IPS-18c (cell line): Measurements from ENCODE around the gene GHRHR.

Source experiments
- H3K4me3 ChIP-seq: 2 replicates; pipeline ENCODE4 v1.7.0; 2013; ENCODE audit warnings: low read depth, mild to moderate bottlenecking, low read length, moderate library complexity; ENCODE audit not compliant: insufficient read depth
- H3K9me3 ChIP-seq: one replicate; pipeline ENCODE4 v1.6.1; 2013; ENCODE audit warnings: mild to moderate bottlenecking, low read length, moderate library complexity; ENCODE audit not compliant: control insufficient read depth, insufficient read depth

The GHRHR gene

GRCh38 chr7:30938435-30939316 lies 25.1 kb upstream of the GHRHR start:
- no peak overlapping the region for H3K4me3 ChIP-seq

GRCh38 chr7:30941582-30942323 lies 22.0 kb upstream of the GHRHR start:
- Histone ChIP-seq H3K9me3 (no peaks in the 10 kb centered on the region), H3K4me3 (no peak overlapping the region)

More at GRCh38 chr7:30938435-30939316, 25.1 kb upstream of the GHRHR start:
- no peaks in the 10 kb centered on the region for H3K9me3 ChIP-seq

- Histone ChIP-seq H3K9me3 (no peaks in the 10 kb centered on the region), H3K4me3 (no peak overlapping the region)
Observed at GRCh38 chr7:30950197-30950596, 13.6 kb upstream of the GHRHR start.

GRCh38 chr7:30954914-30955313 lies 8.8 kb upstream of the GHRHR start:
- no peak overlapping the region for H3K4me3 ChIP-seq
- no peaks in the 10 kb centered on the region for H3K9me3 ChIP-seq

- H3K4me3 ChIP-seq, result no peak overlapping the region
Observed at GRCh38 chr7:30956704-30957103, 7.0 kb upstream of the GHRHR start.

GRCh38 chr7:30965372-30965771 lies 1.6 kb downstream of the GHRHR start:
- Histone ChIP-seq H3K9me3 (no peaks in the 10 kb centered on the region), H3K4me3 (no peak overlapping the region)

More at GRCh38 chr7:30956704-30957103, 7.0 kb upstream of the GHRHR start:
- no peaks in the 10 kb centered on the region for H3K9me3 ChIP-seq

- Histone ChIP-seq H3K4me3 (no peak overlapping the region), H3K9me3 (no peaks in the 10 kb centered on the region)
Observed at GRCh38 chr7:30965883-30966282, 2.1 kb downstream of the GHRHR start.

GRCh38 chr7:30968294-30968693 lies 4.5 kb downstream of the GHRHR start:
- Histone ChIP-seq H3K4me3 (no peak overlapping the region), H3K9me3 (no peaks in the 10 kb centered on the region)

GRCh38 chr7:30968747-30969603 lies 5.2 kb downstream of the GHRHR start:
- Histone ChIP-seq H3K4me3 (no peak overlapping the region), H3K9me3 (no peaks in the 10 kb centered on the region)

- H3K9me3 ChIP-seq, result no peaks in the 10 kb centered on the region
- no peak overlapping the region for H3K4me3 ChIP-seq
Observed at GRCh38 chr7:30969604-30969970, 5.8 kb downstream of the GHRHR start.

- Histone ChIP-seq H3K4me3 (no peak overlapping the region), H3K9me3 (no peaks in the 10 kb centered on the region)
Observed at GRCh38 chr7:30970074-30970473, 6.3 kb downstream of the GHRHR start.

- no peak overlapping the region for H3K4me3 ChIP-seq
Observed at GRCh38 chr7:30970594-30971094, 6.9 kb downstream of the GHRHR start.

GRCh38 chr7:30971440-30971839 lies 7.7 kb downstream of the GHRHR start:
- no peak overlapping the region for H3K4me3 ChIP-seq
- no peaks in the 10 kb centered on the region for H3K9me3 ChIP-seq

More at GRCh38 chr7:30970594-30971094, 6.9 kb downstream of the GHRHR start:
- no peaks in the 10 kb centered on the region for H3K9me3 ChIP-seq

- no peaks in the 10 kb centered on the region for H3K9me3 ChIP-seq
Observed at GRCh38 chr7:30971840-30972563, 8.2 kb downstream of the GHRHR start.

GRCh38 chr7:30973292-30973691 lies 9.5 kb downstream of the GHRHR start:
- no peaks in the 10 kb centered on the region for H3K9me3 ChIP-seq

More at GRCh38 chr7:30971840-30972563, 8.2 kb downstream of the GHRHR start:
- no peak overlapping the region for H3K4me3 ChIP-seq

GRCh38 chr7:30973791-30974604 lies 10.2 kb downstream of the GHRHR start:
- Histone ChIP-seq H3K4me3 (no peak overlapping the region), H3K9me3 (no peaks in the 10 kb centered on the region)

More at GRCh38 chr7:30973292-30973691, 9.5 kb downstream of the GHRHR start:
- H3K4me3 ChIP-seq, result no peak overlapping the region
